ENCODE data around the gene SHQ1. TPM values are rescaled to one million over a fixed set of nuclear protein-coding genes. Genes with fewer than 3 reads are reported as not detected.

SHQ1 gene
- total and polyA plus RNA-seq, 2 donors (not counting 3 experiments of a cell fraction or from before 2014, with no cell fraction given) = 7.3 to 20.6 TPM

- Histone ChIP-seq H3K9me1 (replicated peaks; ENCODE audit: control insufficient read depth, extremely low read depth, insufficient read depth, low read length) (no peaks in the 10 kb centered on the region), H3K9ac (replicated peaks; ENCODE audit: extremely low read depth, insufficient read depth, low read length) (no peak overlapping the region), H3K36me3 (ENCODE audit: control insufficient read depth in 2 of 2, extremely low read depth in 1 of 2, insufficient read depth in 2 of 2, low read length in 2 of 2) (no peaks in the 10 kb centered on the region), H2AFZ (ENCODE audit: low read depth, low read length) (no peak overlapping the region), H3K9me3 (replicated peaks; ENCODE audit: control insufficient read depth, insufficient read depth, low read length) (no peaks in the 10 kb centered on the region), H3K4me3 (replicated peaks in 1 of 3; ENCODE audit: insufficient read depth in 1 of 3, low read depth in 1 of 3, low read length in 3 of 3) (no peak overlapping the region), H3K4me1 (ENCODE audit: control insufficient read depth, extremely low read depth, insufficient read depth, low read length) (peaks cover 4% of the 10 kb centered on the region), H3K27ac (ENCODE audit: insufficient read depth, low read depth, low read length) (no peak overlapping the region), H3K4me2 (ENCODE audit: insufficient read depth, low read length) (no peak overlapping the region), H3K27me3 (ENCODE audit: control insufficient read depth in 2 of 2, insufficient read depth in 2 of 2, low read length in 2 of 2) (no peaks in the 10 kb centered on the region), H3K79me2 (ENCODE audit: control insufficient read depth, insufficient read depth, low read length) (no peaks in the 10 kb centered on the region), H4K20me1 (replicated peaks; ENCODE audit: control insufficient read depth, extremely low read depth, insufficient read depth, low read length) (no peaks in the 10 kb centered on the region)
- ChIA-PET CTCF (interaction anchor here (1.0 to 1.4 kb wide), 3 partner anchors 22 to 135 kb away, joined by 3 to 4 read pairs (median 3); no protein-coding TSS in a partner anchor), POLR2A (no interaction called here)
- no TSS peak for BruUV-seq (replicated peaks)
- FAIRE-seq = no peak
- DNase-seq (ENCODE audit: low read depth, low spot score) = no peak
- intact Hi-C loops (cut with micrococcal nuclease) (no loop called here), dilution Hi-C loops (cut with MboI; ENCODE audit: extremely low pct_ligation_motif_present, low sequenced_read_pairs) (no loop called here)
- TF ChIP-seq POLR2AphosphoS5 (IDR thresholded peaks at IDR 0.05; ENCODE audit: insufficient read depth, low read depth, low read length) = no peak
- no peak for TF ChIP-seq FOS (IDR thresholded peaks at IDR 0.05; ENCODE audit: borderline replicate concordance, insufficient read depth, low read length)
- TF ChIP-seq MYC (IDR thresholded peaks at IDR 0.05; ENCODE audit: low read depth, low read length) = no peak
- no peak for TF ChIP-seq POLR2A (IDR thresholded peaks at IDR 0.05; ENCODE audit: low read depth, low read length)
- no peak for TF ChIP-seq GATA2 (IDR thresholded peaks at IDR 0.05; ENCODE audit: insufficient read depth, insufficient read length, low read depth, low read length)
- no peak for TF ChIP-seq EZH2 (IDR thresholded peaks at IDR 0.05; ENCODE audit: borderline replicate concordance, low read depth, low read length, severe bottlenecking)
- no peak for TF ChIP-seq CTCF (IDR thresholded peaks at IDR 0.05; ENCODE audit: extremely low read depth in 1 of 2, insufficient read depth in 1 of 2, low read depth in 1 of 2, low read length in 2 of 2)
Measured at GRCh38 chr3:72800869-72801268, 47.4 kb downstream of the SHQ1 start.

Data from endothelial cell of umbilical vein (primary cell).